T47D (cell line): ENCODE data around the gene FAM13C.
"Not testable (repeated sequence)": the region's sequence is repeated elsewhere in the genome, so short reads cannot be mapped to it uniquely, and the experiment has no call there.

ENCODE experiments used
- DNase-seq, 2 experiments: peaks; one replicate each; pipeline versions ENCODE4 v3.0.0 to v3.0.0-alpha.2; 2011 to 2012; ENCODE audit warnings: low read depth in 1 of 2, low spot score in 1 of 2
- JUND ChIP-seq: IDR thresholded peaks from 2 replicates; pipeline ENCODE4 v1.6.1; 2012; ENCODE audit warnings: low read depth
- in situ Hi-C: cut with HindIII; loops from 2 replicates; pipeline ENCODE4 v1.10.0; 2016; ENCODE audit warnings: low sequenced_read_pairs, low pct_unique_long_range_greater_than_20kb

FAM13C gene

GRCh38 chr10:59257224-59257623 is 105.1 kb downstream of the FAM13C start:
- TF ChIP-seq JUND, result no peak
- in situ Hi-C loops, result no loop called here
- no peak for DNase-seq

GRCh38 chr10:59255463-59255862 is 106.9 kb downstream of the FAM13C start:
- in situ Hi-C loops, result no loop called here
- DNase-seq, result no peak
- no peak for TF ChIP-seq JUND

- in situ Hi-C loops, result no loop called here
- no peak for TF ChIP-seq JUND
- no peak for DNase-seq
Measured at GRCh38 chr10:59252491-59252890, 109.9 kb downstream of the FAM13C start.

DNA sequence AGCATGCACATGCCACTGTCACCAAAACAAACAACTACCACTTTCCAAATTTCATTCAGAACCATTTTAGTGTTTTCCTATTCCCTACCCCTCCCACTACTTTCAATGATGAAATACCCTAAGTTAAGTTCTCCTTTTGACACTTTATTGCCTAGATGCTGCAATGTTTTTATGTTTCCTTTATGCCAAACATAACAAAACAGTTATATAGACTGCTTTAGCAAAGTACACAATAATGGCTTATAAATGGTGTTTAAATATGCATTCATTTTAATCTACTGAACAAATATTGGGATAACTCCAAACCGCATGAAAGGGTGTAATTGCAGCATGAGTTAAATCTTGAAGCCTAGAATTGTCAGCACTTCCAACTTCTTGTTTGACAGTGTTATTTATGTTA is 116.7 kb downstream of the FAM13C start:
- peak; percentile 13 to 70 for DNase-seq
- peak; percentile 38; the same call in 1 of the 2 replicates for TF ChIP-seq JUND
- in situ Hi-C loops, result no loop called here

GRCh38 chr10:59244871-59245270 is 117.5 kb downstream of the FAM13C start:
- DNase-seq, result no peak
- TF ChIP-seq JUND, result no peak
- in situ Hi-C loops, result no loop called here

DNA sequence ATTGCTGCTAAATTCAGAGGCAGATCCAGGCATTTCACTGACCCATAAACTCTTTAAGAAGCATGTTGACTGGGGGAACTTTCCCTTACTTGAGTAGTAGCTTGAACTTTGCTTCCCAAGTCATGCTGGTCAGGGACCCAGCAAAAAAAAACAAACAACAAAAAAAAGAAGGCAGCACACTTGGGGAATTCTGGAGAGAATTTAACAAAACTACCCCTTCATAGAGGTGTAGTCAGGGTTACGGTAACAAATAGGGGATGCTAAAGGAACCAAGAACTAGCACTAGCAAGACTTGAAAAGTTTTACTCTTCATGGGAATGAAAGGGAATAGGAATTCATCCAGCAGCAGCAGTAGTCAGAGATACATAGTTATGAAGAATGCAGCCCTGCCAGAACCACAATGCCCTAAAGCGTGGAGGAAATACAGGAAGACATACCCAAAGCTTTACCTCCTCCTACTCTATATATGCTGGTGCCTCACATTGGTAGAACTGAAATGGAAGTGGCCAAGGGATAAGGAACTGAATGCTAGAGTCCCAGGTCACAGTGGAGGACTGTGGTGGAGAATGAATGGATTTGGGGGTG is 118.6 kb downstream of the FAM13C start:
- no peak for TF ChIP-seq JUND
- peak; percentile 9 to 80 for DNase-seq
- in situ Hi-C loops, result no loop called here

DNA sequence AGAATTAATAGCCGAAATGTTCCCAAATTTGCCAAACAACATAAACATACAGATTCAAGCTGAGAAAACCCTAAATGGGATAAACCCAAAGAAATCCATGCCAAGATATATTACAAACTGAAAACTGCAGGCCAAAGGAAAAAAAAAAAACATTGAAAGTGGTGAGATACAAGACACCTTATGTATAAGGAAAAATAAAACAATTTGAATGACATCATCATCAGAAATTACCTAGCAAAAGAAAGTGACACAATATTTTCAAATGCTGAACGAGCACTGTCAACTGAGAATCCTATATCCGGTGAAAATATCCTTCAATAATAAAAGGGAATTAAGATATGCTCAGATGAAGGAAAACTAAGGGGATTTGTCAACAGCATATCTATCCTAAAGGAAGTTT is 119.4 kb downstream of the FAM13C start:
- no peak for DNase-seq
- TF ChIP-seq JUND, result no peak
- in situ Hi-C loops, result no loop called here

- DNase-seq, result no peak
- in situ Hi-C loops, result no loop called here
Measured at GRCh38 chr10:59242057-59242456, 120.3 kb downstream of the FAM13C start.

GRCh38 chr10:59240582-59241183 is 121.7 kb downstream of the FAM13C start:
- peak in 1 of 2 experiments; percentile 69 for DNase-seq
- TF ChIP-seq JUND, result no peak
- in situ Hi-C loops, result no loop called here

More at GRCh38 chr10:59242057-59242456, 120.3 kb downstream of the FAM13C start:
- TF ChIP-seq JUND, result no peak

- DNase-seq, in situ Hi-C loops: not testable (repeated sequence)
Measured at GRCh38 chr10:59239108-59239507, 123.2 kb downstream of the FAM13C start.

DNA sequence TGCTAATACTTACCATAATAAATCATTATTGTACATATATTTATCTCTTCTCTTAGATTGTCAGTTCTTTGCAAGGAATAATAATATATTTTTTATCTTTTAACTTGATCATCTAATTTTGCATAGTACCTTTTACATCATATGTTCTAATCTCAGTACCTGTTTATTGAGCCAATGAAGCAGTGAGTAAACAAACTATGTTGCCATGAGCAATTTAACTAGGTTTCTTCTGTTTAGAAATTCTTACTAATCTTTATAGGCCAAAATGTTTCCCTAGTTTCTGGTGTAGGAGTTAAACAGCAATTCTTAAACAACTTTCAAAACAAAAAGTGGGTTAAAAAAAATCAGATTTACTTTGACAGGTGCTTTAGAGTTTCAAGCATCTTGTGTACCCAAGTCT is 124.6 kb downstream of the FAM13C start:
- TF ChIP-seq JUND, result no peak; the same call in 1 of the 2 replicates
- in situ Hi-C loops, result no loop called here

GRCh38 chr10:59236064-59236697 is 126.2 kb downstream of the FAM13C start:
- no peak for TF ChIP-seq JUND
- no peak for DNase-seq
- in situ Hi-C loops, result no loop called here

More for the DNA sequence above, 124.6 kb downstream of the FAM13C start:
- no peak for DNase-seq

GRCh38 chr10:59234816-59235429 is 127.4 kb downstream of the FAM13C start:
- no peak for TF ChIP-seq JUND
- in situ Hi-C loops, result no loop called here
- DNase-seq, result peak in 1 of 2 experiments; percentile 61
